GM12878 (cell line): Measurements from ENCODE around the gene KRTAP29-1. TPM values are rescaled to one million over a fixed set of nuclear protein-coding genes. Genes with fewer than 3 reads are reported as not detected.
A peak's percentile ranks its signal among the peaks of the same experiment; 100 is the strongest.

ENCODE experiments used
- CHD2 ChIP-seq: IDR thresholded peaks from 2 replicates; pipeline ENCODE4 v1.6.1; 2011; ENCODE audit warnings: low read depth, low read length, improper control_type of control experiment, borderline replicate concordance
- CREB1 ChIP-seq: IDR thresholded peaks from 2 replicates; pipeline ENCODE4 v1.6.1; 2012; ENCODE audit warnings: low read depth, mild to moderate bottlenecking, inconsistent platforms
- CREM ChIP-seq: IDR thresholded peaks from 2 replicates; pipeline ENCODE4 v1.6.1; 2014; ENCODE audit warnings: antibody characterized with exemption, low read depth
- E2F4 ChIP-seq: IDR thresholded peaks from 2 replicates; pipeline ENCODE4 v1.6.1; 2012; ENCODE audit warnings: low read depth, low read length, improper control_type of control experiment
- GABPA ChIP-seq: IDR thresholded peaks from 2 replicates; pipeline ENCODE4 v1.6.1; 2014; ENCODE audit warnings: antibody characterized with exemption, low read depth, mild to moderate bottlenecking, inconsistent platforms
- MEF2A ChIP-seq: IDR thresholded peaks from 2 replicates; pipeline ENCODE4 v1.6.1; 2011; ENCODE audit warnings: low read depth, mild to moderate bottlenecking, low read length, moderate library complexity; ENCODE audit not compliant: insufficient read depth
- MEF2B ChIP-seq: fragments of 450-650 bp; IDR thresholded peaks from 2 replicates; pipeline ENCODE4 v1.6.1; 2018; ENCODE audit warnings: mild to moderate bottlenecking, moderate library complexity; ENCODE audit not compliant: partially characterized antibody, poor library complexity, severe bottlenecking
- NBN ChIP-seq: fragments of 450-650 bp; IDR thresholded peaks from 2 replicates; pipeline ENCODE4 v1.6.1; 2016
- NR2F1 ChIP-seq: fragments of 450-650 bp; conservative IDR thresholded peaks from 2 replicates; pipeline ENCODE4 v1.6.1; 2017; ENCODE audit warnings: mild to moderate bottlenecking
- PAX5 ChIP-seq: IDR thresholded peaks from 2 replicates; pipeline ENCODE4 v1.6.1; 2011; ENCODE audit warnings: low read depth, low read length, borderline replicate concordance
- RUNX3 ChIP-seq: IDR thresholded peaks from 2 replicates; pipeline ENCODE4 v1.6.1; 2012; ENCODE audit warnings: low read length, inconsistent platforms
- SMARCA5 ChIP-seq: fragments of 450-650 bp; IDR thresholded peaks from 2 replicates; pipeline ENCODE4 v1.6.1; 2017; ENCODE audit warnings: mild to moderate bottlenecking
- SMC3 ChIP-seq: IDR thresholded peaks from 2 replicates; pipeline ENCODE4 v1.6.1; 2011; ENCODE audit warnings: low read length, improper control_type of control experiment, borderline replicate concordance
- STAT3 ChIP-seq: IDR thresholded peaks from 2 replicates; pipeline ENCODE4 v1.6.1; 2011; ENCODE audit warnings: low read depth, low read length, improper control_type of control experiment
- polyA plus RNA-seq, 11 experiments: library from polyadenylated mRNA; depleted of rRNA in 4 of 11; unstranded in 6 of 11; stranded (reverse) in 5 of 11; fragments of >200 nt; fragmentation: Nextera tagmentation in 4 of 11; fragmentation: Illumina TruSeq in 1 of 11; extraction: Ambion mirVana in 4 of 11; extraction: Trizol in 1 of 11; gene quantifications; 1 replicate in 1 of 11; 2 replicates in 10 of 11; pipeline versions ENCODE4 v1.2.1 to v1.2.3, GENCODE V29; 2011 to 2016; ENCODE audit warnings: inconsistent platforms in 2 of 11, missing spikeins in 2 of 11, low read depth in 1 of 11
- total RNA-seq, 4 experiments: library from RNA; depleted of rRNA in 3 of 4; stranded (reverse); fragments of >200 nt in 3 of 4; fragmentation: Illumina TruSeq in 1 of 4; extraction: Trizol in 1 of 4; gene quantifications; 2 replicates each; pipeline versions ENCODE4 v1.2.1 to v1.2.3, GENCODE V29; 2013 to 2021
- TF ChIP-seq, protein P1 (sequence below): fragments of 450-650 bp; IDR thresholded peaks from 2 replicates; pipeline ENCODE4 v1.6.1; 2017; ENCODE audit warnings: antibody characterized with exemption, mild to moderate bottlenecking, moderate library complexity
- TF ChIP-seq, protein P2 (sequence below): fragments of 450-650 bp; conservative IDR thresholded peaks from 2 replicates; pipeline ENCODE4 v1.6.1; 2017; ENCODE audit warnings: mild to moderate bottlenecking, moderate library complexity
- TF ChIP-seq, protein P3 (sequence below): fragments of 150-350 bp; IDR thresholded peaks from 2 replicates; pipeline ENCODE4 v1.6.1; 2014; ENCODE audit warnings: mild to moderate bottlenecking, low read depth, low read length
- TF ChIP-seq, protein P4 (sequence below): fragments of 150-350 bp; IDR thresholded peaks from 2 replicates; pipeline ENCODE4 v1.6.1; 2016; ENCODE audit warnings: low read depth, low read length

Gene KRTAP29-1
- total and polyA plus RNA-seq, 10 of the 15 experiments (the other 5 are each of a cell fraction or from before 2014, with no cell fraction given) = 1.9 TPM; not detected in 9

GRCh38 chr17:41338961-41339485, 36.4 kb upstream of the KRTAP29-1 start (continued):
- TF ChIP-seq E2F4 = no peak
- TF ChIP-seq CREB1 = no peak
- no peak for TF ChIP-seq PAX5
- no peak for TF ChIP-seq SMC3
- TF ChIP-seq, protein P1, sequence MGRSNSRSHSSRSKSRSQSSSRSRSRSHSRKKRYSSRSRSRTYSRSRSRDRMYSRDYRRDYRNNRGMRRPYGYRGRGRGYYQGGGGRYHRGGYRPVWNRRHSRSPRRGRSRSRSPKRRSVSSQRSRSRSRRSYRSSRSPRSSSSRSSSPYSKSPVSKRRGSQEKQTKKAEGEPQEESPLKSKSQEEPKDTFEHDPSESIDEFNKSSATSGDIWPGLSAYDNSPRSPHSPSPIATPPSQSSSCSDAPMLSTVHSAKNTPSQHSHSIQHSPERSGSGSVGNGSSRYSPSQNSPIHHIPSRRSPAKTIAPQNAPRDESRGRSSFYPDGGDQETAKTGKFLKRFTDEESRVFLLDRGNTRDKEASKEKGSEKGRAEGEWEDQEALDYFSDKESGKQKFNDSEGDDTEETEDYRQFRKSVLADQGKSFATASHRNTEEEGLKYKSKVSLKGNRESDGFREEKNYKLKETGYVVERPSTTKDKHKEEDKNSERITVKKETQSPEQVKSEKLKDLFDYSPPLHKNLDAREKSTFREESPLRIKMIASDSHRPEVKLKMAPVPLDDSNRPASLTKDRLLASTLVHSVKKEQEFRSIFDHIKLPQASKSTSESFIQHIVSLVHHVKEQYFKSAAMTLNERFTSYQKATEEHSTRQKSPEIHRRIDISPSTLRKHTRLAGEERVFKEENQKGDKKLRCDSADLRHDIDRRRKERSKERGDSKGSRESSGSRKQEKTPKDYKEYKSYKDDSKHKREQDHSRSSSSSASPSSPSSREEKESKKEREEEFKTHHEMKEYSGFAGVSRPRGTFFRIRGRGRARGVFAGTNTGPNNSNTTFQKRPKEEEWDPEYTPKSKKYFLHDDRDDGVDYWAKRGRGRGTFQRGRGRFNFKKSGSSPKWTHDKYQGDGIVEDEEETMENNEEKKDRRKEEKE = no peak
- TF ChIP-seq NBN = 0 out of 2 replicates have a peak, but pooled peaks have one; percentile 36
- TF ChIP-seq GABPA = no peak
- TF ChIP-seq CHD2 = no peak
- TF ChIP-seq, protein P2, sequence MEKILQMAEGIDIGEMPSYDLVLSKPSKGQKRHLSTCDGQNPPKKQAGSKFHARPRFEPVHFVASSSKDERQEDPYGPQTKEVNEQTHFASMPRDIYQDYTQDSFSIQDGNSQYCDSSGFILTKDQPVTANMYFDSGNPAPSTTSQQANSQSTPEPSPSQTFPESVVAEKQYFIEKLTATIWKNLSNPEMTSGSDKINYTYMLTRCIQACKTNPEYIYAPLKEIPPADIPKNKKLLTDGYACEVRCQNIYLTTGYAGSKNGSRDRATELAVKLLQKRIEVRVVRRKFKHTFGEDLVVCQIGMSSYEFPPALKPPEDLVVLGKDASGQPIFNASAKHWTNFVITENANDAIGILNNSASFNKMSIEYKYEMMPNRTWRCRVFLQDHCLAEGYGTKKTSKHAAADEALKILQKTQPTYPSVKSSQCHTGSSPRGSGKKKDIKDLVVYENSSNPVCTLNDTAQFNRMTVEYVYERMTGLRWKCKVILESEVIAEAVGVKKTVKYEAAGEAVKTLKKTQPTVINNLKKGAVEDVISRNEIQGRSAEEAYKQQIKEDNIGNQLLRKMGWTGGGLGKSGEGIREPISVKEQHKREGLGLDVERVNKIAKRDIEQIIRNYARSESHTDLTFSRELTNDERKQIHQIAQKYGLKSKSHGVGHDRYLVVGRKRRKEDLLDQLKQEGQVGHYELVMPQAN = no peak
- no peak for TF ChIP-seq MEF2A
- no peak for TF ChIP-seq SMARCA5
- TF ChIP-seq MEF2B = peak; percentile 31
- no peak for TF ChIP-seq CREM
- 0 out of 2 replicates have a peak, but pooled peaks have one; percentile 10 for TF ChIP-seq RUNX3
- TF ChIP-seq, protein P3, sequence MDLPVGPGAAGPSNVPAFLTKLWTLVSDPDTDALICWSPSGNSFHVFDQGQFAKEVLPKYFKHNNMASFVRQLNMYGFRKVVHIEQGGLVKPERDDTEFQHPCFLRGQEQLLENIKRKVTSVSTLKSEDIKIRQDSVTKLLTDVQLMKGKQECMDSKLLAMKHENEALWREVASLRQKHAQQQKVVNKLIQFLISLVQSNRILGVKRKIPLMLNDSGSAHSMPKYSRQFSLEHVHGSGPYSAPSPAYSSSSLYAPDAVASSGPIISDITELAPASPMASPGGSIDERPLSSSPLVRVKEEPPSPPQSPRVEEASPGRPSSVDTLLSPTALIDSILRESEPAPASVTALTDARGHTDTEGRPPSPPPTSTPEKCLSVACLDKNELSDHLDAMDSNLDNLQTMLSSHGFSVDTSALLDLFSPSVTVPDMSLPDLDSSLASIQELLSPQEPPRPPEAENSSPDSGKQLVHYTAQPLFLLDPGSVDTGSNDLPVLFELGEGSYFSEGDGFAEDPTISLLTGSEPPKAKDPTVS = no peak
- no peak for TF ChIP-seq NR2F1
- TF ChIP-seq, protein P4, sequence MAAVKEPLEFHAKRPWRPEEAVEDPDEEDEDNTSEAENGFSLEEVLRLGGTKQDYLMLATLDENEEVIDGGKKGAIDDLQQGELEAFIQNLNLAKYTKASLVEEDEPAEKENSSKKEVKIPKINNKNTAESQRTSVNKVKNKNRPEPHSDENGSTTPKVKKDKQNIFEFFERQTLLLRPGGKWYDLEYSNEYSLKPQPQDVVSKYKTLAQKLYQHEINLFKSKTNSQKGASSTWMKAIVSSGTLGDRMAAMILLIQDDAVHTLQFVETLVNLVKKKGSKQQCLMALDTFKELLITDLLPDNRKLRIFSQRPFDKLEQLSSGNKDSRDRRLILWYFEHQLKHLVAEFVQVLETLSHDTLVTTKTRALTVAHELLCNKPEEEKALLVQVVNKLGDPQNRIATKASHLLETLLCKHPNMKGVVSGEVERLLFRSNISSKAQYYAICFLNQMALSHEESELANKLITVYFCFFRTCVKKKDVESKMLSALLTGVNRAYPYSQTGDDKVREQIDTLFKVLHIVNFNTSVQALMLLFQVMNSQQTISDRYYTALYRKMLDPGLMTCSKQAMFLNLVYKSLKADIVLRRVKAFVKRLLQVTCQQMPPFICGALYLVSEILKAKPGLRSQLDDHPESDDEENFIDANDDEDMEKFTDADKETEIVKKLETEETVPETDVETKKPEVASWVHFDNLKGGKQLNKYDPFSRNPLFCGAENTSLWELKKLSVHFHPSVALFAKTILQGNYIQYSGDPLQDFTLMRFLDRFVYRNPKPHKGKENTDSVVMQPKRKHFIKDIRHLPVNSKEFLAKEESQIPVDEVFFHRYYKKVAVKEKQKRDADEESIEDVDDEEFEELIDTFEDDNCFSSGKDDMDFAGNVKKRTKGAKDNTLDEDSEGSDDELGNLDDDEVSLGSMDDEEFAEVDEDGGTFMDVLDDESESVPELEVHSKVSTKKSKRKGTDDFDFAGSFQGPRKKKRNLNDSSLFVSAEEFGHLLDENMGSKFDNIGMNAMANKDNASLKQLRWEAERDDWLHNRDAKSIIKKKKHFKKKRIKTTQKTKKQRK = no peak
- 0 out of 2 replicates have a peak, but pooled peaks have one; percentile 68 for TF ChIP-seq STAT3
